A673 (cell line): ENCODE data around the gene DSTYK.

Experiments
- EZH2 ChIP-seq: fragments of 200-600 bp; sonication (generic); IDR thresholded peaks from 2 replicates; pipeline ENCODE4 v1.6.1; 2017; ENCODE audit warnings: borderline replicate concordance, low read depth, mild to moderate bottlenecking, mixed read lengths, antibody characterized with exemption, low read length; ENCODE audit not compliant: poor library complexity, severe bottlenecking
- TF ChIP-seq, protein P1 (sequence below): fragments of 300-800, 200-600 bp; sonication (generic); conservative IDR thresholded peaks from 2 replicates; pipeline ENCODE4 v1.5.1; 2017; ENCODE audit warnings: low read depth, mild to moderate bottlenecking, antibody characterized with exemption, low read length, moderate library complexity, mixed read lengths

DNA sequence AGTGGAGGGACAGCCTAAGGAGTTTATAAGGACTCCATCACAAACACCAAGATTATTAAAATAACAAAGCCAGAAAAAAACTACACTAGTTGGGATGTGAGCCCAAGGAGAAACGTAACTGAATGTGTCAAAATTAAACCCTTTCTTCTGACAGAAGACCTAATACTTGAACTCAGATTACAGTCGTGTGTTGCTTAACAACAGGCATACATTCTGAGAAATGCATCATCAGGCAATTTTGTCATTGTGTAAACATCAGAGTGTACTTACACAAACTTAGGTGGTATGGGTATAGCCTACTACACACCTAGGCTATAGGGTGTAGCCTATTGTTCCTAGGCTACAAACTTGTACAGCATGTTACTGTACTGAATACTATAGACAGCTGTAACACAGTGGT lies 23.4 kb downstream of the DSTYK start:
- TF ChIP-seq, protein P1, sequence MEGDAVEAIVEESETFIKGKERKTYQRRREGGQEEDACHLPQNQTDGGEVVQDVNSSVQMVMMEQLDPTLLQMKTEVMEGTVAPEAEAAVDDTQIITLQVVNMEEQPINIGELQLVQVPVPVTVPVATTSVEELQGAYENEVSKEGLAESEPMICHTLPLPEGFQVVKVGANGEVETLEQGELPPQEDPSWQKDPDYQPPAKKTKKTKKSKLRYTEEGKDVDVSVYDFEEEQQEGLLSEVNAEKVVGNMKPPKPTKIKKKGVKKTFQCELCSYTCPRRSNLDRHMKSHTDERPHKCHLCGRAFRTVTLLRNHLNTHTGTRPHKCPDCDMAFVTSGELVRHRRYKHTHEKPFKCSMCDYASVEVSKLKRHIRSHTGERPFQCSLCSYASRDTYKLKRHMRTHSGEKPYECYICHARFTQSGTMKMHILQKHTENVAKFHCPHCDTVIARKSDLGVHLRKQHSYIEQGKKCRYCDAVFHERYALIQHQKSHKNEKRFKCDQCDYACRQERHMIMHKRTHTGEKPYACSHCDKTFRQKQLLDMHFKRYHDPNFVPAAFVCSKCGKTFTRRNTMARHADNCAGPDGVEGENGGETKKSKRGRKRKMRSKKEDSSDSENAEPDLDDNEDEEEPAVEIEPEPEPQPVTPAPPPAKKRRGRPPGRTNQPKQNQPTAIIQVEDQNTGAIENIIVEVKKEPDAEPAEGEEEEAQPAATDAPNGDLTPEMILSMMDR: no peak
- TF ChIP-seq EZH2: no peak
